C4-2B (cell line): ENCODE data around the gene NCOA1.

ENCODE experiments used
- ZFX ChIP-seq: fragments of 450-650 bp; IDR thresholded peaks from 2 replicates; pipeline ENCODE4 v1.6.1; 2017
- TF ChIP-seq, protein P1 (sequence below): fragments of 450-650 bp; conservative IDR thresholded peaks from 2 replicates; pipeline ENCODE4 v1.5.1; 2017; ENCODE audit warnings: mild to moderate bottlenecking

DNA sequence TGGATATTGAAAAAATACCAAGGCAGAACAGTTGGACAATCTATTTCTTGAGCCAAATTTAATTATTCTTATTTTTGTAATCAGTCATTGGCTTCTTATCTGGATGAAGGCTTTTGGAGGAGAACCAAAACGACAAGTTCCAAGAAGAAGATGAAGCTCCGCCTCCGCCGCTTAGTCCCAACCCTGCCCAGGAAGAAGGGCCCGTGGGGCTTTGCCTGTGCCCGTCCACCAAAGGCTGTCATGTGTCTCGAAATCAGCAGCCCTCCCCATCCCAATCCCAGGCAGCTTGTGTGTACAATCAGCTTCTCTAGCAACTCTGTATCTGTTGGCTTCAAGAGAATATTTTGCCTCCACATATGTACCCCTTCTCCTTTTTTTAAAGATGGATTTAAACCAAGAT, 277.5 kb downstream of the NCOA1 start:
- TF ChIP-seq, protein P1, sequence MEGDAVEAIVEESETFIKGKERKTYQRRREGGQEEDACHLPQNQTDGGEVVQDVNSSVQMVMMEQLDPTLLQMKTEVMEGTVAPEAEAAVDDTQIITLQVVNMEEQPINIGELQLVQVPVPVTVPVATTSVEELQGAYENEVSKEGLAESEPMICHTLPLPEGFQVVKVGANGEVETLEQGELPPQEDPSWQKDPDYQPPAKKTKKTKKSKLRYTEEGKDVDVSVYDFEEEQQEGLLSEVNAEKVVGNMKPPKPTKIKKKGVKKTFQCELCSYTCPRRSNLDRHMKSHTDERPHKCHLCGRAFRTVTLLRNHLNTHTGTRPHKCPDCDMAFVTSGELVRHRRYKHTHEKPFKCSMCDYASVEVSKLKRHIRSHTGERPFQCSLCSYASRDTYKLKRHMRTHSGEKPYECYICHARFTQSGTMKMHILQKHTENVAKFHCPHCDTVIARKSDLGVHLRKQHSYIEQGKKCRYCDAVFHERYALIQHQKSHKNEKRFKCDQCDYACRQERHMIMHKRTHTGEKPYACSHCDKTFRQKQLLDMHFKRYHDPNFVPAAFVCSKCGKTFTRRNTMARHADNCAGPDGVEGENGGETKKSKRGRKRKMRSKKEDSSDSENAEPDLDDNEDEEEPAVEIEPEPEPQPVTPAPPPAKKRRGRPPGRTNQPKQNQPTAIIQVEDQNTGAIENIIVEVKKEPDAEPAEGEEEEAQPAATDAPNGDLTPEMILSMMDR, result no peak
- no peak for TF ChIP-seq ZFX
